GM20000 (cell line): ENCODE results near the gene PAQR8.

Experiments used
- DNase-seq: peaks from one replicate; pipeline ENCODE4 v3.0.0; 2012; ENCODE audit warnings: low spot score
- TF ChIP-seq, protein P1 (sequence below): IDR thresholded peaks from 2 replicates; pipeline ENCODE4 v1.5.1; 2012; ENCODE audit warnings: mild to moderate bottlenecking, control low read depth; ENCODE audit errors: extremely low read depth, missing control alignments

The PAQR8 gene, protein sequence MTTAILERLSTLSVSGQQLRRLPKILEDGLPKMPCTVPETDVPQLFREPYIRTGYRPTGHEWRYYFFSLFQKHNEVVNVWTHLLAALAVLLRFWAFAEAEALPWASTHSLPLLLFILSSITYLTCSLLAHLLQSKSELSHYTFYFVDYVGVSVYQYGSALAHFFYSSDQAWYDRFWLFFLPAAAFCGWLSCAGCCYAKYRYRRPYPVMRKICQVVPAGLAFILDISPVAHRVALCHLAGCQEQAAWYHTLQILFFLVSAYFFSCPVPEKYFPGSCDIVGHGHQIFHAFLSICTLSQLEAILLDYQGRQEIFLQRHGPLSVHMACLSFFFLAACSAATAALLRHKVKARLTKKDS

GRCh38 chr6:52361945-52362442 is at the start of gene PAQR8:
PAQR8 (plus strand) TSS chr6:52362151; CDS start chr6:52403214, 41,063 bp downstream.
- DNase-seq = peak; percentile 97
- TF ChIP-seq, protein P1, sequence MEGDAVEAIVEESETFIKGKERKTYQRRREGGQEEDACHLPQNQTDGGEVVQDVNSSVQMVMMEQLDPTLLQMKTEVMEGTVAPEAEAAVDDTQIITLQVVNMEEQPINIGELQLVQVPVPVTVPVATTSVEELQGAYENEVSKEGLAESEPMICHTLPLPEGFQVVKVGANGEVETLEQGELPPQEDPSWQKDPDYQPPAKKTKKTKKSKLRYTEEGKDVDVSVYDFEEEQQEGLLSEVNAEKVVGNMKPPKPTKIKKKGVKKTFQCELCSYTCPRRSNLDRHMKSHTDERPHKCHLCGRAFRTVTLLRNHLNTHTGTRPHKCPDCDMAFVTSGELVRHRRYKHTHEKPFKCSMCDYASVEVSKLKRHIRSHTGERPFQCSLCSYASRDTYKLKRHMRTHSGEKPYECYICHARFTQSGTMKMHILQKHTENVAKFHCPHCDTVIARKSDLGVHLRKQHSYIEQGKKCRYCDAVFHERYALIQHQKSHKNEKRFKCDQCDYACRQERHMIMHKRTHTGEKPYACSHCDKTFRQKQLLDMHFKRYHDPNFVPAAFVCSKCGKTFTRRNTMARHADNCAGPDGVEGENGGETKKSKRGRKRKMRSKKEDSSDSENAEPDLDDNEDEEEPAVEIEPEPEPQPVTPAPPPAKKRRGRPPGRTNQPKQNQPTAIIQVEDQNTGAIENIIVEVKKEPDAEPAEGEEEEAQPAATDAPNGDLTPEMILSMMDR = no peak

GRCh38 chr6:52312461-52312860 is 49.5 kb upstream of the PAQR8 start:
- TF ChIP-seq, protein P1 = no peak
- DNase-seq = no peak

DNA sequence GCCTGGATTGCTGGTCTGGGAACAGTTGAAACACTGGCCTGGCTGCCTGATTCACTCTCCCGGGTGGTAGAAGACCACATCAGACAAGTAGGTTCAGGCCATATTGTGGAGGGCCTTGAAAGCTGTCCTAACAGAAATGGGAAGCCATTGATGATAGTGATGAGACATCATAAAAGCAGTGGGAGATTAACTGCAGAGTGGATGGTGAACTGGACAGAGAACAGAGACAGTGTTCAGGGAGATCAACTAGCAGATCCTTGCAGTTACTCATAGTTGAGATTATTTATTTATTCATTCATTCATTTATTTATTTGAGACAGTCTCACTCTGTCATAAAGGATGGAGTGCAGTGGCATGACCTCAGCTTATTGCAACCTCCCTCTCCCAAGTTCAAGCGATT is 47.2 kb upstream of the PAQR8 start:
- DNase-seq = no peak
- TF ChIP-seq, protein P1 = no peak

GRCh38 chr6:52317211-52317610 is 44.7 kb upstream of the PAQR8 start:
- TF ChIP-seq, protein P1 = no peak
- no peak for DNase-seq

DNA sequence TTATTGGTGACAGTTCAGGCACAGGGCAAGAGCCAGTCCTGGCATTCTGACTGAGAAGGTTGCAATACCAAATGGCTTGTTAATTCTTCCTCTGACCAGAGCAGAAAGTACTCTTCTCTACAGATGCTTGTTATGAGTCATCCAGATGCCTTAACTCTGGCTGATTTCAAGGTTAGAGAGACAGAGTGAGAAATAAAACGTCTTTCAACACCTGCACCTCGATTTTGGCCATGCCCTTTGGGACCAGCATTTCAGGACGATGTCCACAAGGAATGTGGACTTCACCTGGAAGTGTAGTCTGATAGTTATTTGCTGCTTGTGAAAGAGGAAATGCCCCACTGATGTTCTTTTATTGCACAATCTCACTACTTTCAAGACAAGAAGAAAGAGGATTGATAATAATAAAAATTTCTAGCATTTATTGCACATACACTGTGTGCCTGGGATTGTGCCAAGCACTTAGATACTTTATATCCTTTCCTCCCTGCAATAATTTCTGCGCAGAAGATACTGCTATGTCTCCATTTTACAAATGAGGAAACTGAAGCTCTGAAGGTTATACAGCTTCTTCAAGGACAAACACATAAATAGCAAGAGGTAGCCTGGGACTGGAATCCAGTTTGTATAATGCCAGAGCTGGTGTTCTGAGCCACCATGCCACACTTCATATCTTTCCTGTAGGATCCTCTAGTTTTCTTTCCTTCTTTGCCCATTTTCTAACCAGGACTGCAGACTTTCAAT is 43.9 kb upstream of the PAQR8 start:
- peak; percentile 73 for DNase-seq
- TF ChIP-seq, protein P1 = no peak

- DNase-seq = no peak
- TF ChIP-seq, protein P1 = no peak
Measured at GRCh38 chr6:52324189-52324588, 37.8 kb upstream of the PAQR8 start.
